ENCODE results near the gene MPHOSPH10.
"Not testable (repeated sequence)": the region's sequence is repeated elsewhere in the genome, so short reads cannot be mapped to it uniquely, and the experiment has no call there.

The MPHOSPH10 gene

GRCh38 chr2:71130152-71130904, at the start of gene MPHOSPH10, which contains the start of gene MCEE:
Gene MPHOSPH10 (plus strand): TSS chr2:71130634. CDS start chr2:71130666, 32 bp downstream.
Gene MCEE (minus strand): TSS chr2:71130229. CDS start chr2:71130219, 10 bp downstream.
- peak; percentile 95 for DNase-seq (ENCODE audit: low spot score)

GRCh38 chr2:71082402-71083252, 47.8 kb upstream of the MPHOSPH10 start:
- no peak for DNase-seq (ENCODE audit: low spot score)

- DNase-seq (ENCODE audit: low spot score) = not testable (repeated sequence)
Observed at GRCh38 chr2:71083297-71083696, 47.1 kb upstream of the MPHOSPH10 start.

GRCh38 chr2:71083752-71084312, 46.6 kb upstream of the MPHOSPH10 start:
- not testable (repeated sequence) for DNase-seq (ENCODE audit: low spot score)

- DNase-seq (ENCODE audit: low spot score) = not testable (repeated sequence)
Observed at GRCh38 chr2:71085325-71086003, 45.0 kb upstream of the MPHOSPH10 start.

GRCh38 chr2:71089475-71089874, 41.0 kb upstream of the MPHOSPH10 start:
- DNase-seq (ENCODE audit: low spot score) = not testable (repeated sequence)

GRCh38 chr2:71091808-71092207, 38.6 kb upstream of the MPHOSPH10 start:
- DNase-seq (ENCODE audit: low spot score) = not testable (repeated sequence)

GRCh38 chr2:71092491-71093260, 37.8 kb upstream of the MPHOSPH10 start:
- not testable (repeated sequence) for DNase-seq (ENCODE audit: low spot score)

- DNase-seq (ENCODE audit: low spot score) = no peak
Observed at GRCh38 chr2:71100195-71100964, 30.1 kb upstream of the MPHOSPH10 start.

- no peak for DNase-seq (ENCODE audit: low spot score)
Observed at GRCh38 chr2:71101656-71102055, 28.8 kb upstream of the MPHOSPH10 start.

- DNase-seq (ENCODE audit: low spot score) = no peak
Observed at GRCh38 chr2:71102981-71103681, 27.3 kb upstream of the MPHOSPH10 start.

- DNase-seq (ENCODE audit: low spot score) = no peak
Observed at GRCh38 chr2:71103809-71104208, 26.6 kb upstream of the MPHOSPH10 start.

GRCh38 chr2:71106463-71106862, 24.0 kb upstream of the MPHOSPH10 start:
- not testable (repeated sequence) for DNase-seq (ENCODE audit: low spot score)

GRCh38 chr2:71108091-71108490, 22.3 kb upstream of the MPHOSPH10 start:
- no peak for DNase-seq (ENCODE audit: low spot score)

GRCh38 chr2:71113843-71114242, 16.6 kb upstream of the MPHOSPH10 start:
- no peak for DNase-seq (ENCODE audit: low spot score)

- DNase-seq (ENCODE audit: low spot score) = no peak
Observed at GRCh38 chr2:71117063-71117462, 13.4 kb upstream of the MPHOSPH10 start.

- DNase-seq (ENCODE audit: low spot score) = no peak
Observed at GRCh38 chr2:71120195-71120594, 10.2 kb upstream of the MPHOSPH10 start.

- no peak for DNase-seq (ENCODE audit: low spot score)
Observed at GRCh38 chr2:71121479-71121878, 9.0 kb upstream of the MPHOSPH10 start.

- no peak for DNase-seq (ENCODE audit: low spot score)
Observed at GRCh38 chr2:71122387-71123298, 7.8 kb upstream of the MPHOSPH10 start.
